Activated CD8-positive, alpha-beta memory T cell treated with anti-CD3 and anti-CD28 coated beads, Interleukin-2, amount 10 ng/mL, durations not matched to agents 7 days and 5 days (primary cell): ENCODE results near the gene ICAM2. TPM values are rescaled to one million over a fixed set of nuclear protein-coding genes. Genes with fewer than 3 reads are reported as not detected.

Experiments used
- ATAC-seq: fragments of 150-1000 bp; cut with Tn5 transposase; one replicate; pipeline ENCODE4 v1.10.0; 2021; ENCODE audit warnings: moderate library complexity
- CTCF ChIA-PET: fragments of 350-600 bp; sonication (Branson Sonifier 250); formaldehyde crosslinking; loops from one replicate; lab custom pipeline; 2021; ENCODE audit warnings: antibody characterized with exemption; lab: Charles Lee
- DNase-seq: peaks from one replicate; pipeline ENCODE4 v3.0.0-alpha.2; 2020
- H3K27ac Mint-ChIP-seq: one replicate; pipeline ENCODE4 v1.8.0; 2021; ENCODE audit warnings: mild to moderate bottlenecking, mixed read lengths
- H3K27me3 Mint-ChIP-seq: one replicate; pipeline ENCODE4 v1.8.0; 2021; ENCODE audit warnings: mixed read lengths
- H3K36me3 Mint-ChIP-seq: one replicate; pipeline ENCODE4 v1.8.0; 2021; ENCODE audit warnings: mild to moderate bottlenecking, mixed read lengths
- H3K4me1 Mint-ChIP-seq: one replicate; pipeline ENCODE4 v1.8.0; 2021; ENCODE audit warnings: mixed read lengths
- H3K4me3 Mint-ChIP-seq: one replicate; pipeline ENCODE4 v1.8.0; 2021; ENCODE audit warnings: mild to moderate bottlenecking, moderate library complexity, mixed read lengths
- H3K9me3 Mint-ChIP-seq: one replicate; pipeline ENCODE4 v1.8.0; 2022; ENCODE audit warnings: low read depth, mixed read lengths
- total RNA-seq, 2 experiments: library from RNA; stranded (reverse); gene quantifications; one replicate each; pipeline ENCODE4 v1.2.3, GENCODE V29; 2021

Gene ICAM2
- 10 to 100 TPM; 39.0 to 40.6 TPM for total RNA-seq

DNA sequence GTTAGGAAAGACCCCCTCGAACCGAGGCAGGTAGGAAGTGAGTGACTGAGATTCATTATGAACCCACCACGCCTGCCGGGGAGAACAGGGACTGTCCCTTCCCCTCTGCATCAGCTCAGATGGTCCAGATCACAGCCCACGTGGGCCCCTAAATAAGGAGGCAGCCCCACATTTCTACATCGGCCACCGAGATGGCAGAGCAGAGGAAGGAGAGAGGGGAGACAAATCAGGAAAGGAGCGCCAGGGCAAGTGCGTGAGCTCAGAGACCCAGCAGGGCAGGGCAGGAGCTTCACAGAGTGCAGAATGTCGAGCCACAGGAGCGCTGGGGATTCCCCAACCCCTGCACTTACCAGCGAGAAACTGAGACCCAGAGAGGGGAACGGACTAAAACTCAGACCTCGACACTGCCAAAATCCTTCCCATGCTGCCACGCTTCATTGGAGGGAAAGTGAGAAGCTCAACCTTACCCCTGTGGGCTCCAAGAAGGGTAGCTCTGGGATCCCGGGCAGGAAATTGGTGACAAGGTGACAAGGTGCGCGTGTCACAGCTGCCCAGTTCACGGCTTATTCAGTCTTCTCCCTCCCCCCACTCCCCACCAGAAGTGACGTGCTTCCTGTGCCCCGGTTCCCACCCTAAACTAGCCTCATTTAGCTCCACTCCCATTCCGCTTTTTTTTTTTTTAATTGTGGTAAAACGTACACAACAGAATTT is at the start of gene ICAM2:
ICAM2 (minus strand) TSS at position 578 of the 711 bp plus-strand sequence. CDS start 13,942 bp downstream, outside the sequence.
- DNase-seq: peak; percentile 97
- CTCF ChIA-PET: interaction anchor here (0.6 to 4.5 kb wide), 30 partner anchors 9 to 736 kb away, joined by 3 to 30 read pairs (median 4); partner anchors contain the start of genes CSHL1, GH1 and PRR29
- Mint-ChIP-seq H3K36me3 (no peaks in the 10 kb centered on the region), H3K4me3 (peak within 1 kb of the TSS; percentile 92), H3K27me3 (no peaks in the 10 kb centered on the region), H3K4me1 (peaks cover 73% of the 10 kb centered on the region), H3K9me3 (no peaks in the 10 kb centered on the region), H3K27ac (peak within 1 kb of the TSS; percentile 98)
- peak; percentile 75 for ATAC-seq

GRCh38 chr17:64070213-64070612 is 49.8 kb upstream of the ICAM2 start:
- H3K27me3 Mint-ChIP-seq: no peaks in the 10 kb centered on the region
- CTCF ChIA-PET: interaction anchor here (1.3 kb wide), 1 partner anchor 41 kb away, joined by 5 read pairs; no protein-coding TSS in a partner anchor
- H3K4me3 Mint-ChIP-seq: no peak overlapping the region
- H3K27ac Mint-ChIP-seq: no peak overlapping the region
- no peaks in the 10 kb centered on the region for H3K4me1 Mint-ChIP-seq
- ATAC-seq: no peak
- peaks cover 50% of the 10 kb centered on the region for H3K36me3 Mint-ChIP-seq
- DNase-seq: no peak
- no peaks in the 10 kb centered on the region for H3K9me3 Mint-ChIP-seq

- CTCF ChIA-PET: interaction anchor here (1.2 to 1.3 kb wide), 2 partner anchors 13 to 24 kb away, joined by 3 to 4 read pairs; no protein-coding TSS in a partner anchor
- Mint-ChIP-seq H3K27ac (no peak overlapping the region), H3K36me3 (peaks cover 49% of the 10 kb centered on the region), H3K27me3 (no peaks in the 10 kb centered on the region), H3K4me3 (no peak overlapping the region), H3K4me1 (no peaks in the 10 kb centered on the region), H3K9me3 (no peaks in the 10 kb centered on the region)
- ATAC-seq (no peak), DNase-seq (no peak)
These were observed 48.7 kb upstream of the ICAM2 start for GRCh38 chr17:64069143-64069542.

DNA sequence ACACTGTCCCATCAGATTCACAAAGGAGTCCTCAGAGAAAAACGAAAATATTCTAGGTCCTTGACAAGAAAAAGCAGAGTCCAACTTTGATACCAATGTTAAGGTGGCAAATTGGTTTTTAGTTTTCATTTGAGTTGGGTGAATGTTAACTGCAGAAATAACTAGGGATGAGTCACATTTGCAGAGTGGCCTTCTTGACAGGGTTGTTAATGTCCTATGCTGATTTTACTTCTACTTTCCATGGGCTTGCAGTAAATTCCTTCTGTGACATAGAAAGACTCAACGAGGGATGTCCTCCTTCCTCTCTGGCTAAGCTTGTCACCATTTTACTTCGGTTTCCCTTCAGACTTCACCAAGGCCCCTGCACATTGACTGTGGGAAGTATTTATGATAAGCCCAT is 47.2 kb upstream of the ICAM2 start:
- Mint-ChIP-seq H3K4me3 (no peak overlapping the region), H3K27me3 (no peaks in the 10 kb centered on the region), H3K36me3 (peaks cover 49% of the 10 kb centered on the region), H3K27ac (no peak overlapping the region), H3K9me3 (no peaks in the 10 kb centered on the region), H3K4me1 (peaks cover 2% of the 10 kb centered on the region)
- CTCF ChIA-PET: interaction anchor here (1.0 kb wide), 1 partner anchor 11 kb away, joined by 3 read pairs; no protein-coding TSS in a partner anchor
- no peak for ATAC-seq
- DNase-seq: no peak

DNA sequence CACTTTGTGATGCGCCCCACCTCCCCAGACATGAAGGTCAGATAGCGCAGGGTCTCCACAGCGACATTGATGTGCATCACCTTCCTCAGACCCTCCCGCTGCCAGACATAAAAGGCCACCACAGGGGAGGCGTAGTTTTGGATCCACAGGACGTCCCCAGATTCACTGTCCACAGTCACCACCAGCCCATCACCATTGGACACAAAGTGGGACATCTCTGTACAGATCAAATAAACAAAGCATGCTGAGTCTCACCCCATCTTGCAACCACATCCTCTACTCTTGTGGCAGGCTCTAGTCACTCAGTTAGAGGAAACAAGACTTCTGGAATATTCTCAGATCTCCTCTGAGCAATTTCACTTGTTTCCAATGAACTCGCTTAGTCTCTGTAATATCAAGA is 46.3 kb upstream of the ICAM2 start:
- Mint-ChIP-seq H3K4me1 (peaks cover 9% of the 10 kb centered on the region), H3K36me3 (peaks cover 46% of the 10 kb centered on the region), H3K9me3 (no peaks in the 10 kb centered on the region), H3K27ac (no peak overlapping the region), H3K4me3 (no peak overlapping the region), H3K27me3 (no peaks in the 10 kb centered on the region)
- CTCF ChIA-PET: interaction anchor here (1.0 kb wide), 1 partner anchor 12 kb away, joined by 3 read pairs; no protein-coding TSS in a partner anchor
- DNase-seq: no peak
- ATAC-seq: no peak

GRCh38 chr17:64065161-64065560 is 44.7 kb upstream of the ICAM2 start:
- peaks cover 25% of the 10 kb centered on the region for H3K4me1 Mint-ChIP-seq
- DNase-seq (no peak), ATAC-seq (no peak)
- H3K36me3 Mint-ChIP-seq: peaks cover 39% of the 10 kb centered on the region
- H3K27me3 Mint-ChIP-seq: no peaks in the 10 kb centered on the region
- H3K9me3 Mint-ChIP-seq: no peaks in the 10 kb centered on the region
- H3K4me3 Mint-ChIP-seq: no peak overlapping the region
- CTCF ChIA-PET: interaction anchor here (1.3 to 6.7 kb wide), 4 partner anchors 23 to 80 kb away, joined by 3 to 87 read pairs (median 6); partner anchors contain the start of gene ERN1
- H3K27ac Mint-ChIP-seq: no peak overlapping the region

- CTCF ChIA-PET: interaction anchor here (0.7 to 6.7 kb wide), 20 partner anchors 11 to 227 kb away, joined by 3 to 87 read pairs (median 4); partner anchors contain the start of gene ERN1
- DNase-seq (no peak), ATAC-seq (no peak)
- H3K9me3 Mint-ChIP-seq: no peaks in the 10 kb centered on the region
- H3K4me3 Mint-ChIP-seq: no peak overlapping the region
- H3K27me3 Mint-ChIP-seq: no peaks in the 10 kb centered on the region
- H3K36me3 Mint-ChIP-seq: peaks cover 35% of the 10 kb centered on the region
- H3K27ac Mint-ChIP-seq: no peak overlapping the region
- peaks cover 28% of the 10 kb centered on the region for H3K4me1 Mint-ChIP-seq
These were observed 43.9 kb upstream of the ICAM2 start for GRCh38 chr17:64064331-64064730.

DNA sequence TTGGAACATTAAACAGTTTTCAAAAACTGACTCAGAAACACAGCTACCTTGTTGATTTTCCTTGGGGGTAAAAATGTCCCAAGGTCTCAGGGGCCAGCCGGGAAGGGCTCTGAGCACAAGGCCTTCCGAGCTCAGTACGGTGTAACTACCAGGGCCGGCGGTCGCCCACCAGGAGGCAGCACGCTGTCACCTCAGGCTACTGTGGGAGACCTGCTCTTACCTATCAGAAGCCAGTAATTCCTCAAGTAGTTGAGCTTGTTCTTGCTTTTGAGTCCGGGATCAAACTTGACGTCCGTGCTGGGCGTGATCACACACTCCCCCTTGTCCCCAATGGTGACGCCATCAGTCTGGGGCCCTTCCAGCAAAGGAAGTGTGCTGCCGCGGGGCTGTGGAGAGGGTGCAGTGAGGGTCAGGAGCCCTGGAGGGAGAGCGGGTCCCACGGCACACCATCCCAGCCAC is 43.4 kb upstream of the ICAM2 start:
- Mint-ChIP-seq H3K4me3 (no peak overlapping the region), H3K4me1 (peaks cover 28% of the 10 kb centered on the region), H3K9me3 (no peaks in the 10 kb centered on the region), H3K27ac (no peak overlapping the region), H3K27me3 (no peaks in the 10 kb centered on the region), H3K36me3 (peaks cover 30% of the 10 kb centered on the region)
- ATAC-seq (peak; percentile 54), DNase-seq (peak; percentile 54)
- CTCF ChIA-PET: interaction anchor here (0.7 to 6.7 kb wide), 20 partner anchors 12 to 227 kb away, joined by 3 to 87 read pairs (median 4); partner anchors contain the start of gene ERN1

- Mint-ChIP-seq H3K4me1 (peaks cover 30% of the 10 kb centered on the region), H3K27ac (peak overlapping the region; percentile 56), H3K36me3 (peaks cover 26% of the 10 kb centered on the region), H3K9me3 (no peaks in the 10 kb centered on the region), H3K27me3 (no peaks in the 10 kb centered on the region), H3K4me3 (no peak overlapping the region)
- ATAC-seq (no peak), DNase-seq (no peak)
- CTCF ChIA-PET: interaction anchor here (0.7 to 6.7 kb wide), 15 partner anchors 13 to 219 kb away, joined by 3 to 87 read pairs (median 6); partner anchors contain the start of gene ERN1
These were observed 42.7 kb upstream of the ICAM2 start for GRCh38 chr17:64063088-64063487.

DNA sequence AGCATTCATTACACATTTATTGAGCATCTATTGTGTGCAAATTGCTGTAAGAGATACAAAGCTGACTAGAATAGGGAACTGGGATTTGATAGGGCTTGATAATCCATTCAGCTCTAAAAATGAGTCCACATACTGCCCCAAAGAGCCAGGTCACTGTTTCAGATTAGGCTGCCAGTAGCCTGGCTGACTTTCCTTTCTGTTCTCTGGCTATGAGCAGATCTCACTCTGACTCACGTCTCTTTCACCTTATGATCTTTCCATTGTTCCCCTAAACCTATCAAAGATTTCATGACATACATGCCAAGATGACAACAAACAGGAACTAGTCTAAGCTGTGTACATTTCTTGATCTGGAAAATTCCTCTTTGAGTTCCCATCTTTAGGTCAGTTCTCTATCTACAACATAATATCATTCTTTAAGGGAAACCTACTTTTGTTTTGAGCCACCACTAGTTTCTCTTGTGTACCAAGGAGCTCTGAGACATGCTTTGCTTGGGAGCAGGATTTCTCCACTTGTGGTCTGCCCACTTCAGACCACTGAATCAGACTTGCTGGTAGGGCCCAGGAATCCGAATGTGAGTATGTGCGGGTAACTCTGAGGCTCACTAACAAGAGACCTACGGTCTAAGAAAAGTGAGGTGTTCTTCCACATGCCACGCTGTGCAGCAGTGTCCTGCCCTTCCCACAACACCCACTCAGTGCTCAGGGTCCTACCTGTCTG is 40.9 kb upstream of the ICAM2 start:
- peaks cover 20% of the 10 kb centered on the region for H3K36me3 Mint-ChIP-seq
- ATAC-seq: peak; percentile 74
- H3K27me3 Mint-ChIP-seq: no peaks in the 10 kb centered on the region

DNA sequence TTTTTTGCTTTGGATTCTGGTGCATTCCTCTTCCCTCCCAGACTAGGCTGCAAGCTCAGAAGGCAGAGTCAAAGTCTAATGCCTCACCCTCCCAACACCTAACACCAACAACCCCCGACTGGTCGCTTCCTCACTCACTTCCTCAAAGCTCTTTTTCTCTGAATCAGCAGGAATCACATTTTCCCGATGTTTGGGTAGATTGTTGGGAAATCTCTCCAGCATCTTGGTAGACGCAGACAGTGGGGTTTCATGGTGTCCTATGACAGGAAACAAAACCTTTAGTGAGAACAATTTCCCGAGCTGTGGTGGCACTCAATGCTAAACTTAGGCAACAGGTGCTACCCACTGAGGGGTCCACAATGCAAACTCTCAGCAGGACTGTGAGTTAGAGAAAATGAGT is 39.9 kb upstream of the ICAM2 start:
- CTCF ChIA-PET: interaction anchor here (1.3 to 6.7 kb wide), 5 partner anchors 10 to 72 kb away, joined by 3 to 87 read pairs (median 5); partner anchors contain the start of gene ERN1
- Mint-ChIP-seq H3K27me3 (no peaks in the 10 kb centered on the region), H3K27ac (no peak overlapping the region), H3K4me3 (no peak overlapping the region), H3K4me1 (peaks cover 45% of the 10 kb centered on the region), H3K36me3 (peaks cover 20% of the 10 kb centered on the region), H3K9me3 (no peaks in the 10 kb centered on the region)
- ATAC-seq (no peak), DNase-seq (no peak)

More for the DNA sequence above, 40.9 kb upstream of the ICAM2 start:
- H3K27ac Mint-ChIP-seq: peak overlapping the region; percentile 17
- DNase-seq: no peak
- peaks cover 39% of the 10 kb centered on the region for H3K4me1 Mint-ChIP-seq
- H3K9me3 Mint-ChIP-seq: no peaks in the 10 kb centered on the region
- CTCF ChIA-PET: interaction anchor here (0.8 to 6.7 kb wide), 8 partner anchors 11 to 190 kb away, joined by 3 to 87 read pairs (median 6); partner anchors contain the start of gene ERN1
- no peak overlapping the region for H3K4me3 Mint-ChIP-seq

DNA sequence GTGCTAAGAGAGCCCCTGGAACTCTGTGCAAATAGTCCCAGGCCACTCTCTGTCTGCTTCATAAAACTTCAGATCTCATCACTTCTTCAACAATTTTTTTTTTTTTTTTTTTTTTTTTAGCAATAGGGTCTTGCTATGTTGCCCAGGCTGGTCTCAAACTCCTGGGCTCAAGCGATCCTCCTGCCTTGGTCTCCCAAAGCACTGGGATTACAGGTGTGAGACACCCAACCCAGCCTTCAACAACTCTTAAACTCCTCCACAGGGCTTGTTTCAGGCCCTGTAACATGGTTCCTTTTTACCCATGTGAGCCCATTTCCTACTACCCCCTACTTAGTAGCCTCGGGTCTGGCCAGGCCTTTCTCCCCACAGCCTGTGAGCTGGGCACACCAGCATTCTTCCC is 39.3 kb upstream of the ICAM2 start:
- no peaks in the 10 kb centered on the region for H3K27me3 Mint-ChIP-seq
- no peak overlapping the region for H3K4me3 Mint-ChIP-seq
- CTCF ChIA-PET: interaction anchor here (1.3 to 6.7 kb wide), 4 partner anchors 9 to 73 kb away, joined by 3 to 87 read pairs (median 6); partner anchors contain the start of gene ERN1
- peaks cover 45% of the 10 kb centered on the region for H3K4me1 Mint-ChIP-seq
- H3K9me3 Mint-ChIP-seq: no peaks in the 10 kb centered on the region
- DNase-seq (no peak), ATAC-seq (no peak)
- H3K36me3 Mint-ChIP-seq: peaks cover 20% of the 10 kb centered on the region
- H3K27ac Mint-ChIP-seq: peak overlapping the region; percentile 18

GRCh38 chr17:64058621-64059020 is 38.2 kb upstream of the ICAM2 start:
- Mint-ChIP-seq H3K4me3 (no peak overlapping the region), H3K27ac (peak overlapping the region; percentile 8)
- no peak for DNase-seq

More at GRCh38 chr17:64058621-64059020, 38.2 kb upstream of the ICAM2 start:
- Mint-ChIP-seq H3K4me1 (peaks cover 45% of the 10 kb centered on the region), H3K27me3 (no peaks in the 10 kb centered on the region), H3K9me3 (no peaks in the 10 kb centered on the region), H3K36me3 (peaks cover 17% of the 10 kb centered on the region)
- no peak for ATAC-seq
- CTCF ChIA-PET: interaction anchor here (1.1 to 3.8 kb wide), 2 partner anchors 12 to 74 kb away, joined by 3 to 22 read pairs; no protein-coding TSS in a partner anchor
